H1 (cell line): Measurements from ENCODE around the gene SPARC. TPM values are rescaled to one million over a fixed set of nuclear protein-coding genes. Genes with fewer than 3 reads are reported as not detected.

Source experiments
- BCL11A ChIP-seq, 2 experiments: IDR thresholded peaks; one replicate each; pipeline ENCODE4 v1.6.1; 2011; ENCODE audit warnings: low read depth in 2 of 2, low read length in 2 of 2, mild to moderate bottlenecking in 2 of 2
- CHD1 ChIP-seq: IDR thresholded peaks from 2 replicates; pipeline ENCODE4 v1.6.1; 2012; ENCODE audit warnings: low read depth, low read length, improper control_type of control experiment
- FOSL1 ChIP-seq: IDR thresholded peaks from 2 replicates; pipeline ENCODE4 v1.6.1; 2011; ENCODE audit warnings: mild to moderate bottlenecking, low read depth, low read length, moderate library complexity; ENCODE audit not compliant: insufficient read depth
- JUND ChIP-seq: IDR thresholded peaks from 2 replicates; pipeline ENCODE4 v1.6.1; 2011; ENCODE audit warnings: mild to moderate bottlenecking, improper control_type of control experiment, low read length
- NRF1 ChIP-seq: IDR thresholded peaks from 2 replicates; pipeline ENCODE4 v1.6.1; 2011; ENCODE audit warnings: mild to moderate bottlenecking, low read depth, low read length, improper control_type of control experiment
- RAD21 ChIP-seq, 2 experiments: IDR thresholded peaks in 1 of 2; conservative IDR thresholded peaks in 1 of 2; 2 replicates each; pipeline ENCODE4 v1.6.1; 2011; ENCODE audit warnings: low read depth in 2 of 2, low read length in 2 of 2, improper control_type of control experiment in 1 of 2, inconsistent platforms in 1 of 2, mild to moderate bottlenecking in 1 of 2, moderate library complexity in 1 of 2
- SUZ12 ChIP-seq: fragments of 200-600 bp; sonication (generic); IDR thresholded peaks from 2 replicates; pipeline ENCODE4 v1.6.1; 2012; ENCODE audit warnings: mild to moderate bottlenecking, inconsistent platforms, low read length, moderate library complexity, mixed read lengths
- polyA plus RNA-seq, 7 experiments: library from polyadenylated mRNA; depleted of rRNA in 3 of 7; stranded (reverse) in 5 of 7; unstranded in 2 of 7; fragments of >200 nt in 5 of 7; fragments of 200-250 nt in 2 of 7; gene quantifications; 1 replicate in 5 of 7; 2 replicates in 1 of 7; 4 replicates in 1 of 7; pipeline versions ENCODE4 v1.2.1 to v1.2.3, GENCODE V29; 2011 to 2013; ENCODE audit warnings: missing spikeins in 2 of 7, mixed read lengths in 2 of 7
- total RNA-seq: library from RNA; stranded (reverse); fragmentation: NEBNext Ultra II Directional; extraction: Animal tissue kit (Norgen Biotek cat#: 25700); gene quantifications from 2 replicates; pipeline ENCODE4 v1.2.1, GENCODE V29; 2021
- TF ChIP-seq, protein P1 (sequence below): fragments of 300-600 bp; sonication (generic); IDR thresholded peaks from 2 replicates; pipeline ENCODE4 v1.7.1; 2012; ENCODE audit warnings: low read length, moderate library complexity, mild to moderate bottlenecking, inconsistent platforms; ENCODE audit not compliant: insufficient replicate concordance
- TF ChIP-seq, protein P2 (sequence below): IDR thresholded peaks from 2 replicates; pipeline ENCODE4 v1.6.1; 2011; ENCODE audit warnings: low read depth, mild to moderate bottlenecking, low read length; ENCODE audit not compliant: insufficient read depth

SPARC gene
- total and polyA plus RNA-seq, 2 of the 8 experiments (the other 6 are each of a cell fraction or from before 2014, with no cell fraction given) = 375 to 438 TPM

DNA sequence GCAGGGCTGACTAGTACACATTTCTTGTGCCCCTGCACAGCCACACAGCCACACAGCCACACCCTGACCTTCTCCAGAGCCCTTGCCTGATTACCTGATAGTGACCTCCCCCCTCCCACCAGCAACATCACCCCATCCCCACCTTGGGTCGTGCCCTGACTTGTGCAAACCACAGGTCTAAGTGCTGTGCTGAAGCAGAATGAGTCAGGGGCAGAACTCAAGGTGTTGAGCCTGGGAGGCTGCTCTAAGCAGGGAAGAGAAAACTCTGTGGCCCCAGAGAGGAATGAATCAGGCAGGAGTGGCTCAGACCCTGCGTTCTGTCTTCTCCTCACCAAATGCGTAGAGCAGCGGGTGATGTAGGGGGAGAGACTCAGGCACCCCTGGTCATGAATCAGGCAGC, 71.3 kb downstream of the SPARC start (continued):
- TF ChIP-seq, protein P1, sequence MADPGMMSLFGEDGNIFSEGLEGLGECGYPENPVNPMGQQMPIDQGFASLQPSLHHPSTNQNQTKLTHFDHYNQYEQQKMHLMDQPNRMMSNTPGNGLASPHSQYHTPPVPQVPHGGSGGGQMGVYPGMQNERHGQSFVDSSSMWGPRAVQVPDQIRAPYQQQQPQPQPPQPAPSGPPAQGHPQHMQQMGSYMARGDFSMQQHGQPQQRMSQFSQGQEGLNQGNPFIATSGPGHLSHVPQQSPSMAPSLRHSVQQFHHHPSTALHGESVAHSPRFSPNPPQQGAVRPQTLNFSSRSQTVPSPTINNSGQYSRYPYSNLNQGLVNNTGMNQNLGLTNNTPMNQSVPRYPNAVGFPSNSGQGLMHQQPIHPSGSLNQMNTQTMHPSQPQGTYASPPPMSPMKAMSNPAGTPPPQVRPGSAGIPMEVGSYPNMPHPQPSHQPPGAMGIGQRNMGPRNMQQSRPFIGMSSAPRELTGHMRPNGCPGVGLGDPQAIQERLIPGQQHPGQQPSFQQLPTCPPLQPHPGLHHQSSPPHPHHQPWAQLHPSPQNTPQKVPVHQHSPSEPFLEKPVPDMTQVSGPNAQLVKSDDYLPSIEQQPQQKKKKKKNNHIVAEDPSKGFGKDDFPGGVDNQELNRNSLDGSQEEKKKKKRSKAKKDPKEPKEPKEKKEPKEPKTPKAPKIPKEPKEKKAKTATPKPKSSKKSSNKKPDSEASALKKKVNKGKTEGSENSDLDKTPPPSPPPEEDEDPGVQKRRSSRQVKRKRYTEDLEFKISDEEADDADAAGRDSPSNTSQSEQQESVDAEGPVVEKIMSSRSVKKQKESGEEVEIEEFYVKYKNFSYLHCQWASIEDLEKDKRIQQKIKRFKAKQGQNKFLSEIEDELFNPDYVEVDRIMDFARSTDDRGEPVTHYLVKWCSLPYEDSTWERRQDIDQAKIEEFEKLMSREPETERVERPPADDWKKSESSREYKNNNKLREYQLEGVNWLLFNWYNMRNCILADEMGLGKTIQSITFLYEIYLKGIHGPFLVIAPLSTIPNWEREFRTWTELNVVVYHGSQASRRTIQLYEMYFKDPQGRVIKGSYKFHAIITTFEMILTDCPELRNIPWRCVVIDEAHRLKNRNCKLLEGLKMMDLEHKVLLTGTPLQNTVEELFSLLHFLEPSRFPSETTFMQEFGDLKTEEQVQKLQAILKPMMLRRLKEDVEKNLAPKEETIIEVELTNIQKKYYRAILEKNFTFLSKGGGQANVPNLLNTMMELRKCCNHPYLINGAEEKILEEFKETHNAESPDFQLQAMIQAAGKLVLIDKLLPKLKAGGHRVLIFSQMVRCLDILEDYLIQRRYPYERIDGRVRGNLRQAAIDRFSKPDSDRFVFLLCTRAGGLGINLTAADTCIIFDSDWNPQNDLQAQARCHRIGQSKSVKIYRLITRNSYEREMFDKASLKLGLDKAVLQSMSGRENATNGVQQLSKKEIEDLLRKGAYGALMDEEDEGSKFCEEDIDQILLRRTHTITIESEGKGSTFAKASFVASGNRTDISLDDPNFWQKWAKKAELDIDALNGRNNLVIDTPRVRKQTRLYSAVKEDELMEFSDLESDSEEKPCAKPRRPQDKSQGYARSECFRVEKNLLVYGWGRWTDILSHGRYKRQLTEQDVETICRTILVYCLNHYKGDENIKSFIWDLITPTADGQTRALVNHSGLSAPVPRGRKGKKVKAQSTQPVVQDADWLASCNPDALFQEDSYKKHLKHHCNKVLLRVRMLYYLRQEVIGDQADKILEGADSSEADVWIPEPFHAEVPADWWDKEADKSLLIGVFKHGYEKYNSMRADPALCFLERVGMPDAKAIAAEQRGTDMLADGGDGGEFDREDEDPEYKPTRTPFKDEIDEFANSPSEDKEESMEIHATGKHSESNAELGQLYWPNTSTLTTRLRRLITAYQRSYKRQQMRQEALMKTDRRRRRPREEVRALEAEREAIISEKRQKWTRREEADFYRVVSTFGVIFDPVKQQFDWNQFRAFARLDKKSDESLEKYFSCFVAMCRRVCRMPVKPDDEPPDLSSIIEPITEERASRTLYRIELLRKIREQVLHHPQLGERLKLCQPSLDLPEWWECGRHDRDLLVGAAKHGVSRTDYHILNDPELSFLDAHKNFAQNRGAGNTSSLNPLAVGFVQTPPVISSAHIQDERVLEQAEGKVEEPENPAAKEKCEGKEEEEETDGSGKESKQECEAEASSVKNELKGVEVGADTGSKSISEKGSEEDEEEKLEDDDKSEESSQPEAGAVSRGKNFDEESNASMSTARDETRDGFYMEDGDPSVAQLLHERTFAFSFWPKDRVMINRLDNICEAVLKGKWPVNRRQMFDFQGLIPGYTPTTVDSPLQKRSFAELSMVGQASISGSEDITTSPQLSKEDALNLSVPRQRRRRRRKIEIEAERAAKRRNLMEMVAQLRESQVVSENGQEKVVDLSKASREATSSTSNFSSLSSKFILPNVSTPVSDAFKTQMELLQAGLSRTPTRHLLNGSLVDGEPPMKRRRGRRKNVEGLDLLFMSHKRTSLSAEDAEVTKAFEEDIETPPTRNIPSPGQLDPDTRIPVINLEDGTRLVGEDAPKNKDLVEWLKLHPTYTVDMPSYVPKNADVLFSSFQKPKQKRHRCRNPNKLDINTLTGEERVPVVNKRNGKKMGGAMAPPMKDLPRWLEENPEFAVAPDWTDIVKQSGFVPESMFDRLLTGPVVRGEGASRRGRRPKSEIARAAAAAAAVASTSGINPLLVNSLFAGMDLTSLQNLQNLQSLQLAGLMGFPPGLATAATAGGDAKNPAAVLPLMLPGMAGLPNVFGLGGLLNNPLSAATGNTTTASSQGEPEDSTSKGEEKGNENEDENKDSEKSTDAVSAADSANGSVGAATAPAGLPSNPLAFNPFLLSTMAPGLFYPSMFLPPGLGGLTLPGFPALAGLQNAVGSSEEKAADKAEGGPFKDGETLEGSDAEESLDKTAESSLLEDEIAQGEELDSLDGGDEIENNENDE = no peak
- no peak for TF ChIP-seq SUZ12
- TF ChIP-seq CHD1 = no peak
- no peak for TF ChIP-seq FOSL1
- TF ChIP-seq, protein P2, sequence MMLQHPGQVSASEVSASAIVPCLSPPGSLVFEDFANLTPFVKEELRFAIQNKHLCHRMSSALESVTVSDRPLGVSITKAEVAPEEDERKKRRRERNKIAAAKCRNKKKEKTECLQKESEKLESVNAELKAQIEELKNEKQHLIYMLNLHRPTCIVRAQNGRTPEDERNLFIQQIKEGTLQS = no peak
- no peak for TF ChIP-seq NRF1
- TF ChIP-seq JUND = no peak
- no peak for TF ChIP-seq BCL11A (IDR thresholded peaks at IDR 0.05; ENCODE audit: low read depth in 2 of 2, low read length in 2 of 2)
- TF ChIP-seq RAD21 (IDR thresholded peaks at IDR 0.05 in 1 of 2, conservative IDR thresholded peaks at IDR 0.05 in 1 of 2; ENCODE audit: low read depth in 2 of 2, low read length in 2 of 2) = no peak
